ENCODE measurements around the gene LCN10.
"Not testable (repeated sequence)": the region's sequence is repeated elsewhere in the genome, so short reads cannot be mapped to it uniquely, and the experiment has no call there.

The LCN10 gene

DNA sequence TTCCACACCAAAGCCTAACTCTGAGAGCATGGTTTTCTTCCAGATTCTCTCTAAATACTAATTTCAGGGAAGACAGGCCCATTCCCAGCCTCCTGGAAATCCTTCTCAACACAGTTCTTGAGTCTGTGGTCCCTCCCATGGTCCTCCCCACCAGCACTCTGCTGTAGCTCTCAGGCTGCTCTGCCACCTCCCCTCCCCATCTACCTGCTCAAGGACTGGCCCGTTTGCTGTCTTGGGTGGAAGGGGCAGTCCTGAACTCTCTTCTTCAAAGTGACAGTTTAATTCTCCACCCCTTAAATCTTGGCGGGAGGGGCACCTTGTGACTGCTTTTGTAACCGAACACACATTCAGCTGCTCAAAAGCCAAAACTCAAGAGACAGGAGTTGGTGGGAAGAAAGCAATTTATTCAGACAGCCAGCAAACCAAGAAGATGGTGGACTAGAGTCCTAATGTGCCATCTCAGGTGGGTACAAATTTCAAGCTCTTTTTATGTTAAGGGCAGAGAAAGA is 29.2 kb upstream of the LCN10 start:
- DNase-seq: no peak

DNA sequence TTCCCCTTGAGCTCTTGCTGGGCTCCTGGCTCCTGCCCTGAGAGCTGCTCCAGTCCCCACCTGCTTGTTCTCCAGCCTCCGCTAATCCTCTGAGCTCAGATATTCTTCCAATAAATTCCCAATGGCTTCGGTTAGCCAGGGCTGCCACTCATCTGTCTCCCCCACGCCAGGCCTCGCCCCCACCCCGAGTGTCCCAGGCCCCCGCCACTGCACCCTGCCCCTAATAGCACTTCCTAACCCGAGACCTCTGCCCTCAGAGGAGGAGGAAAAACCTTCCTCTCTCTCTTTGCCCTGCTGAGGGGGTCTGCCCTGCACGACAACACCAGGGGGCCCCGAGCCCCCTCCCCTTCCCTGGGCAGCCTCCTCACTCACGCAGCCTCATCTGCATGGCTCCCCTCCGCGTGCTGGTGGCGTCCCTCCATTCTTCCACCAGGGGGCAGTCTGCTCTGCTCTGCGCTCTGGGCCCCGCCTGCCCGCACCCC is 27.0 kb upstream of the LCN10 start:
- peak; percentile 18 for DNase-seq

- peak; percentile 29 for DNase-seq
Measured at GRCh38 chr9:136766410-136767120, 23.8 kb upstream of the LCN10 start.

DNA sequence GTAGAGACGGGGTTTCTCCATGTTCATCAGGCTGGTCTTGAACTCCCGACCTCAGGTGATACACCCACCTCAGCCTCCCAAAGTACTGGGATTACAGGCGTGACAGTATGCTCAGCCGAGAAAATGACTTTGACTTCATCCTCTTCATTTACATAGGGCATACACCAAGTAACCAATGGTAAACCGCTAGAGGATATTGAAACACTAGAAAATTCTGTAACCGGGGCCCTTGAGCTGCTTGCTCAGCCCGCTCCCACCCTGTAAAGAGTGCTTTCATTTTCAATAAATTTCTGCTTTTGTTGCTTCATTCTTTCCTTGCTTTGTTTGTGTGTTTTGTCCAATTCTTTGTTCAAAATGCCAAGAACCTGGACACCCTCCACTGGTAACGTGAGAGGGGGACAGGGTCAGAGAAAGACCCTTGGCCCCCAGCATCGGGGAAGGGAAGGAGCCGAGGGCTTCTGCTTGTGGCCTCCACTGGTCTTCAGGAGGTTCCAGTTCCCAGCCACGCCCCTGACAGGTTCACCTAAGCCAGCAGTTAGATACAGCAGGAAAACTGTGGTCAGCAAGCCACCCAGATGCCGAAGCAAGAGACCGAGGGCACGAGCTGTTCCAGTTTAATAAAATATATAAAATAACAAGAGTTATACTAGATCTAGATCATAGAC is 23.1 kb upstream of the LCN10 start:
- DNase-seq: not testable (repeated sequence)

DNA sequence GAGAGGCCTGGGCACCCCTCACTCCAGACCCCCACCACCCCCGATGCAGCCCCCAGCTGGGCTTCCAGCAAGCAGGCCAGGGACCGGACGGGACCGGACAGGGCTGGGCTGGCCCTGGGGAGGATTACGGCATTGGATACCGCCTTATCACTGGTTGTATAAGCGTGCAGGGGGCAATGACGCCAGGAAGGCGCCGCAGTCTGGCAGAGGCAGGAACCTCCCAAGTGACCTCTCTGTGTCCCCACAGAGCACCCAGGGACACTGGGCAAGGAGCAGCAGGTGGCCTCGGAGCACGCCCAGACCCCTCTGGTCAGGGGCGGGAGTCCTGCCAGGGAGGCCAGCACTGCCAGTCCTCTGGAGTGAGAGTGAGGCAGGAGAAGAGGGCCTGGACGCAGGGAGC is 22.3 kb upstream of the LCN10 start:
- no peak for DNase-seq

DNA sequence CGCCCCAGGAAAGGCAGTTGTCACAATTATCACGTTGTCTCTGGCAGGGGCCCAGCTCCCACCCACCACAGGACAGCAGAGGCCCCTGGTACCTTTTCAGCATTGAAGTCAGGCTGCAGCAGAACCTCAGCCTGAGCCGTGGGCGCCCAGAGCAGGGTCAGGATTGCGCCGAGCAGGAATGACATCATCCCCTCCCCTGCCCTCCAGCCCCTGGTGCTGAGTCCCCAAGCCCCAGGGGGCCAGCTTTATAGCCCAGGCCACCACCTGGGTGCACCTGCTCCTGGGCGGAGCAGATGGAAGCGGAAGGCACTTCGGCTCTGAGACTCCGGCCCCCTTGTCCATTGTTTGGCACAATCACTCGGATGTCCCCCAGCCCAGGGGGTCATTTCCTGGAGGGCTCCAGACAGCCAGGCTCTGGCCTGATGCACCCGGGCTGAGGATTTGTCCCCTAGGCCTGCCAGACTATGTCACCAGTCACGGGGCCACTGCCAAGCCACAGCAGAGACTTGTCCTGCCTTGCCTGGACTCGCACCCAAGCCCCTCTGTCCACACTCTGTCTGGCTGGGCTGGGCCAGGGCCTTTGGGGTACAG is 21.7 kb upstream of the LCN10 start, which contains the start of gene LCN15:
Gene LCN15, minus strand, starts transcription at position 218 of the 591 bp plus-strand sequence. Its CDS starts 30 bp downstream, at position 188.
- DNase-seq: peak; percentile 27

- no peak for DNase-seq
Measured at GRCh38 chr9:136763649-136764035, 20.9 kb upstream of the LCN10 start.

- no peak for DNase-seq
Measured at GRCh38 chr9:136762915-136763648, 20.3 kb upstream of the LCN10 start.

DNA sequence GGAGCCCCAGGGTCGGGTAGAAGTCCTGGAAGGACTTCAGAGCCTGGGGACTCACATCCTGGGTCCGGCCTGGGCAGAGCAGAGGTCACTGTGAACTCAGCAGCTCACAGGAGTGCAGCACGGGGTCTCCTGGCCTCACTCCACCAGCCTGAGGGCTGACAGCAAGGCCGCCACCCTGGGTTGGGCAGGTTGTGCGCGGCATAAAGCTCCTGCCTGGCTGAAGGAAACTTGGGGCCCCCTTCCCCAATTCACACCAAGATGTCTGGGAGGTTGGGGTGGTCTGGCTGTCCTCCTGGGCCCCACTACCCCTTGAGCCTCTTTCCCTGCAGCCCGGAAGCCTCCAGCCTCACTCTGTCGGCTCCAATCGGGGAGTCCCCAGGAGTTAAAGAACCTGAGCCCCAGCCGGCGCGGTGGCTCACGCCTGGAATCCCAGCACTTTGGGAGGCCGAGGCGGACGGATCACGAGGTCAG is 19.5 kb upstream of the LCN10 start:
- DNase-seq: no peak

DNA sequence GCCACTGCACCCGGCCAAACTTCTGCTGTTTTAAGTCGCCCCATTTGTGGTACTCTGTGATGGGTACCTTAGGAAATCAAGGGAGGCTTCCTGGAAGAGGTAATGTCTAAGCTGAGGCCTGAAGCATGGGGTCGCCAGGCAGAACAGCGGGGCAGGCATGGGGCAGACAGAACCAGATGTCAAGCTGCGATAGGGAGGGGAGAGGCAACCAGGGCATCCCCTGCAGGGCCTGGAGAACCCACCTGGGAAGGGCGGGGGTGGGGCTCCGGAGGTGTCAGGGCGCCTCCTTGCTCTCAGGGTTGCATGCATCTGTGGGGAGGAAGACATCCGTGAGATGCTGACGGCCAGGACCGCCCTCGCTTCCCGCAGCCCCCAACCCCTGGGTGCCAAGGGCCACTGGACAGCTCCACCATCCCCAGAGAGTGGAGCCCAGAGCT is 18.8 kb upstream of the LCN10 start:
- no peak for DNase-seq

DNA sequence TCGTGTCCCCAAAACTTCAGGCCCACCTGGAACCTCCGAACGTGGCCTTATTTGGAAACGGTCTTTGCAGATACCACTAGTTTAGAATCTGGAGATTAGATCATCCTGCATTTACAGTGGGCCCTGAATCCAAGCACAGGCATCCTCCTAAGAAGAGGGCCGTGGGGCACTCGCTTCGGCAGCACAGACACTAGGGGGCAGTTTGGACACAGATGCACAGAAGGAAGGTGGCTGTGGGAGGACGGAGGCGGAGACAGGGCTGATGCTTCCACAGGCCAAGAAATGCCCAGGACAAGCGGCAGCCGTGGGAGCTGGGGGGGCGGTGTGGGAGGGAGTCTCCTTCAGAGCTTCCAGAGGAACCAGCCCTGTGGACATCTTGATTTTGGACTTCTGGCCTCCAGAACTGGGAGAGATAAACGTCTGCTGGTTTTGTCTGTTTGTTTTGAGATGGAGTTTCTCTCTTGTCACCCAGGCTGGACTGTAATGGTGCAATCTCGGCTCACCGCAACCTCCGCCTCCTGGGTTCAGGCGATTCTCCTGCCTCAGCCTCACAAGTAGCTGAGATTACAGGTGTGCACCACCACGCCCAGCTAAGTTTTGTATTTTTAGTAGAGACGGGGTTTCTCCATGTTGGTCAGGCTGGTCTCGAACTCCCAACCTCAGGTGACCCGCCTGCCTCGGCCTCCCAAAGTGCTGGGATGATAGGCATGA is 18.2 kb upstream of the LCN10 start:
- DNase-seq: not testable (repeated sequence)

- DNase-seq: no peak
Measured at GRCh38 chr9:136760424-136760823, 17.7 kb upstream of the LCN10 start.

GRCh38 chr9:136759436-136760325 is 16.9 kb upstream of the LCN10 start:
- no peak for DNase-seq

DNA sequence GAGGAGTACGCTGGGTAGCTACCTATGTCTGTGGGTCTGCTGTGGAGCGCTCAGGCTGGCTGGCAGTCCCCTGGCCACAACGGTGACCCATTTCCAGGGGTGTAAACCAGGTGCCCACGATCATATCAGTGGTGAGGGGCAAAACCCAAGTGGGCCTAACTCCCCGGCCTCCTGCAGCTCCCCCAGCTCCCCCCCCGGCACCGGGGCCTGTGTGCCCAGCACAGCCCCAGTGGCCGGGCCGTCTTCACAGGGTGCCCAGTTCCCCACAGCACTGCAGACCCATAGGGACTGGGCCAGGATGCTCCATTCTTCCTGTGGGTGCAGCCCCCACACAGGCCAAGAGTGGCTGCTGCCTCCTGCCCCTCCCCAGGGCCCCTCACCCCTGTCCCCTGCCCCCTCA is 16.3 kb upstream of the LCN10 start:
- DNase-seq: no peak

- DNase-seq: no peak
Measured at GRCh38 chr9:136757751-136758140, 15.0 kb upstream of the LCN10 start.

DNA sequence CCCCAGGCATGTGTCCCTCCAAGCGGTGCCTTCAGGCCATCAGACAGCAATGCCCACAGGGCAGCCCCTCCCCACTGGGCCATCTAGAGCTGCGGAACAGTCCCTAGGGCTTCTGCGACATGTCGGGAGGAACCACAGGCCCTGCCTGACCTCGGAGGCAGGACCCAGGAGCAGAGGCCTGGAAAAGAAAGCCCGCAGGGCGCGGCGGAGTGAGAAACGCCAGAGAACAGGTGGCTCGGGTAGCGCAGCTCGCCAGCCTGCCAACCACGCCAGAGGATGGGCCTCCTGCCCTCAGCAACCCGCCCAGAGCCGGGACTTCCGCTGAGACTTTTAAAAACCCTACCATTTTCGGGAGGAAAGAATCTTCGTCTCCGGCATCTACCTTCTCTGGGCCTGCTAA is 14.6 kb upstream of the LCN10 start:
- DNase-seq: no peak

DNA sequence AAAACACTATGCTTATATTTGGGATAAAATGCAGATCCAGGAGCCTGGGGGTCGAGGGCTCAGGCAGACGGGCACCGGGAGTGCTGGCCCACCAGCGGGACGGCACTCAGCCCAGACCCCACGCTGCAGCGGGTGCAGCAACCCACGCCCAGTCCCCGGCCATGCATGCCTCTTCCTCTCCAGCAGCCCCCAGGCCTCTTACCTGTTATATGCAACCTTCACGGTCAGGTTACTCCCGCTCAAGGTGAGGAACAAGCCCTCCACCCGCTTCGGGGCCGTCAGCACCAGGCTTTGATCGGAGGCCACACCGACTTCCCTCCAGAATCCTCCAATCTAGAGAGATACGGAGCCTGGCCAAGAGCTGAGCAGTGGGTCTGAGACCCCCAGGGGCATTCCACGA is 14.1 kb upstream of the LCN10 start:
- no peak for DNase-seq

- DNase-seq: no peak
Measured at GRCh38 chr9:136756134-136756438, 13.3 kb upstream of the LCN10 start.

DNA sequence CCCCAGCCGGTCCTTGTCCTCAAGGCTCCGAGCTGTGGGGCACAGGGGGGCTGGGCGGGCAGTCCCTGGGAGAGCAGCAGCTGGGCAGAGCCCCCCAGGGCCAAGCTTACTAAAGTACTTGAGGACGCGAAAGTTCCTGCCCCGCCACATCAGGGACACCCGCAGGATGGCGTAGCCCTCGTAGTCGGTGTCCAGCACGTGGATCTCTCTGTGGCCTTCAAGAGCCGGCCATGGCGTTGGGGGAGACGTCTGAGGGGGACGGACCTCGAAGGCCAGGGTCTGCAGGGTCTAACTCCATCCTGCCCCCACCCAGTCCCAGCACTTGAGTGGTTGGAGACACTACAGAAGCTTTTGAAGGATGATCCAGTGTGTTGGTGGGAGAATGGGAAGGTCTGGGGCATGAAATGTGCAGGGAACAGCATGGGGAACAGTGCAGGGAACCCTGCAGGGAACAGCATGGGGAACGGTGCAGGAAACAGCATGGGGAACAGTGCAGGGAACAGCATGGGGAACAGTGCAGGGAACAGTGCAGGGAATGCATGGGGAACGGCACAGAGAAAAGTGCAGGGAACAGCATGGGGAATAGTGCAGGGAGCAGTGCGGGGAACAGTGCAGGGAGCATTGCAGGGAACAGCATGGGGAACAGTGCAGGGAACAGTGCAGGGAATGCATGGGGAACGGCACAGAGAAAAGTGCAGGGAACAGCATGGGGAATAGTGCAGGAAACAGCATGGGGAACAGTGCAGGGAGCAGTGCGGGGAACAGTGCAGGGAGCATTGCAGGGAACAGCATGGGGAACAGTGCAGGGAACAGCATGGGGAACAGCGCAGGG is 12.8 kb upstream of the LCN10 start:
- DNase-seq: not testable (repeated sequence)

DNA sequence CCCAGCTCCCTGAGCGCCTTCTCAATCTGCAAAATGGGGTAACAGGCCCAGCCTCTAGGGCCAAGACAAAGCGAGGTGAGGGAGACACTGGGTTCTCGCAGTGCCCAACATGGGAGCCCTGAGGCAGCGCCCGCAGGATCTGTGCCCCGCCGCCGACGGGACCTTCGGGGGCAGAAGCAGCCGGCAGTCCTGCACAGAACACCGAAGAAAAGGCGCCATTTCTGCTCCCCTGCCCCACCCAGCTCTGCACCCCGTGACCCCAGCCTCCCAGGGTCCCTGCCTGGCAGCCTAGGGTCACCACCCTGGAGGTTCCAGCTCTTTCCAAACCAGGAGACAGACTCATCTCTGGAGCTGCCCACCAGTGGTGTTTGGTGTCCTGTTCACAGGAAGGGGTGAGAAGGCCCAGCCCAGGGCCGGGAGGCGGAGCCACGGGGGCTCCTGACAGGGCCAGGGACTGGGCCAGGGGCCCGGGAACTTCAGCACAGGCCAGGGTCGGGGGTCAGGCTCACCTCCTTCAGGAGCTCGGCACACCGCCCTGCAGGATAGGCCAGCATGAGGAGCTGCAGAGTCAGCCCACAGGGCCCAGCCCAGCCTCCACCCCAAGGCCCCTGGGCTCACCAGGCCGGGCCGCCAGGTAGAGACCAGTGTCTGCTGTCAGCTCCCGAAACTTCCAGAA is 12.0 kb upstream of the LCN10 start:
- DNase-seq: no peak
